IPS-11a (cell line): Measurements from ENCODE around the gene CSNK1G2.

Experiments used
- H3K4me3 ChIP-seq: one replicate; pipeline ENCODE4 v1.5.1; 2013; ENCODE audit warnings: low read depth, low read length, control low read depth

The CSNK1G2 gene

GRCh38 chr19:1941146-1942077, at the start of gene CSNK1G2:
Gene CSNK1G2, plus strand, starts transcription at chr19:1941172. Its CDS starts 28,601 bp downstream, at chr19:1969773.
- peak within 1 kb of the TSS; percentile 62 for H3K4me3 ChIP-seq

- H3K4me3 ChIP-seq = no peak overlapping the region
Observed at GRCh38 chr19:1893791-1894190, 47.2 kb upstream of the CSNK1G2 start.

GRCh38 chr19:1896508-1896907, 44.5 kb upstream of the CSNK1G2 start:
- no peak overlapping the region for H3K4me3 ChIP-seq

GRCh38 chr19:1901940-1902404, 39.0 kb upstream of the CSNK1G2 start:
- H3K4me3 ChIP-seq = no peak overlapping the region

- H3K4me3 ChIP-seq = no peak overlapping the region
Observed at GRCh38 chr19:1902923-1903322, 38.0 kb upstream of the CSNK1G2 start.

GRCh38 chr19:1904860-1905109, 36.2 kb upstream of the CSNK1G2 start:
- peak overlapping the region; percentile 18 for H3K4me3 ChIP-seq

- peak within 1 kb of the TSS; percentile 40 for H3K4me3 ChIP-seq
Observed at GRCh38 chr19:1905110-1905862, 35.7 kb upstream of the CSNK1G2 start, which contains the start of the genes ADAT3 and SCAMP4. Gene ADAT3, plus strand, starts transcription at chr19:1905399. Its CDS starts 6,649 bp downstream, at chr19:1912048. Gene SCAMP4, plus strand, starts transcription at chr19:1905399. Its CDS starts 9,621 bp downstream, at chr19:1915020.

GRCh38 chr19:1905863-1906375, 35.1 kb upstream of the CSNK1G2 start:
- peak overlapping the region; percentile 40 for H3K4me3 ChIP-seq

GRCh38 chr19:1906985-1907562, 33.9 kb upstream of the CSNK1G2 start:
- no peak overlapping the region for H3K4me3 ChIP-seq

- no peak overlapping the region for H3K4me3 ChIP-seq
Observed at GRCh38 chr19:1907563-1908363, 33.2 kb upstream of the CSNK1G2 start.

GRCh38 chr19:1908364-1908678, 32.7 kb upstream of the CSNK1G2 start:
- H3K4me3 ChIP-seq = no peak overlapping the region

GRCh38 chr19:1909761-1910080, 31.3 kb upstream of the CSNK1G2 start:
- H3K4me3 ChIP-seq = no peak overlapping the region

GRCh38 chr19:1910177-1910576, 30.8 kb upstream of the CSNK1G2 start:
- H3K4me3 ChIP-seq = no peak overlapping the region

GRCh38 chr19:1911098-1911497, 29.9 kb upstream of the CSNK1G2 start:
- H3K4me3 ChIP-seq = no peak overlapping the region

GRCh38 chr19:1911995-1912394, 29.0 kb upstream of the CSNK1G2 start:
- no peak overlapping the region for H3K4me3 ChIP-seq

- no peak overlapping the region for H3K4me3 ChIP-seq
Observed at GRCh38 chr19:1912760-1913505, 28.0 kb upstream of the CSNK1G2 start.

GRCh38 chr19:1913781-1914577, 27.0 kb upstream of the CSNK1G2 start:
- H3K4me3 ChIP-seq = no peak overlapping the region

- H3K4me3 ChIP-seq = no peak overlapping the region
Observed at GRCh38 chr19:1914826-1915341, 26.1 kb upstream of the CSNK1G2 start.

- H3K4me3 ChIP-seq = no peak overlapping the region
Observed at GRCh38 chr19:1917146-1917545, 23.8 kb upstream of the CSNK1G2 start.
